CD4-positive, alpha-beta memory T cell (primary cell): ENCODE results near the gene PTPRD. TPM values are rescaled to one million over a fixed set of nuclear protein-coding genes. Genes with fewer than 3 reads are reported as not detected.

ENCODE experiments used
- CTCF ChIA-PET: fragments of 350-600 bp; sonication (Branson Sonifier 250); formaldehyde crosslinking; loops from one replicate; lab custom pipeline; 2021; ENCODE audit warnings: inconsistent platforms; ENCODE audit not compliant: partially characterized antibody; lab: Charles Lee
- POLR2A ChIA-PET: fragments of 350-600 bp; sonication (Branson Sonifier 250); formaldehyde crosslinking; loops from one replicate; lab custom pipeline; 2021; ENCODE audit not compliant: partially characterized antibody; lab: Charles Lee
- DNase-seq, 5 donors: peaks; one replicate each; pipeline versions ENCODE4 v3.0.0 to v3.0.0-alpha.2; 2020 to 2022; ENCODE audit warnings: mixed read lengths in 1 of 5
- H3K27ac ChIP-seq: one replicate; pipeline ENCODE4 v1.7.0; 2013; ENCODE audit warnings: low read depth, low read length
- H3K27me3 ChIP-seq: 2 replicates; pipeline ENCODE4 v1.7.0; 2013; ENCODE audit warnings: mild to moderate bottlenecking, low read length, moderate library complexity; ENCODE audit not compliant: insufficient read depth
- H3K36me3 ChIP-seq: 2 replicates; pipeline ENCODE4 v1.7.0; 2013; ENCODE audit warnings: mild to moderate bottlenecking, low read length, moderate library complexity; ENCODE audit not compliant: insufficient read depth
- H3K4me1 ChIP-seq: 2 replicates; pipeline ENCODE4 v1.7.0; 2013; ENCODE audit warnings: mild to moderate bottlenecking, low read length, moderate library complexity; ENCODE audit not compliant: insufficient read depth
- H3K4me3 ChIP-seq, 2 donors: one replicate each; pipeline ENCODE4 v1.7.0; 2013; ENCODE audit warnings: low read length in 2 of 2, mild to moderate bottlenecking in 1 of 2
- H3K9me3 ChIP-seq, 2 donors: one replicate each; pipeline ENCODE4 v1.7.0; 2013; ENCODE audit warnings: low read length in 2 of 2, control low read depth in 1 of 2; ENCODE audit not compliant: control insufficient read depth in 1 of 2
- H3K27ac Mint-ChIP-seq, 7 donors: one replicate each; pipeline ENCODE4 v1.8.0; 2020 to 2021; ENCODE audit warnings: mixed read lengths in 7 of 7, mild to moderate bottlenecking in 6 of 7, inconsistent platforms in 3 of 7, moderate library complexity in 3 of 7
- H3K27me3 Mint-ChIP-seq, 2 donors: one replicate each; pipeline ENCODE4 v1.8.0; 2020 to 2021; ENCODE audit warnings: mixed read lengths in 2 of 2
- H3K36me3 Mint-ChIP-seq, 2 donors: one replicate each; pipeline ENCODE4 v1.8.0; 2020 to 2021; ENCODE audit warnings: mixed read lengths in 2 of 2, inconsistent platforms in 1 of 2, mild to moderate bottlenecking in 1 of 2
- H3K4me1 Mint-ChIP-seq, 4 donors: one replicate each; pipeline ENCODE4 v1.8.0; 2020 to 2021; ENCODE audit warnings: mixed read lengths in 4 of 4, mild to moderate bottlenecking in 1 of 4
- H3K4me3 Mint-ChIP-seq, 8 donors: one replicate each; pipeline ENCODE4 v1.8.0; 2020 to 2021; ENCODE audit warnings: mixed read lengths in 8 of 8, mild to moderate bottlenecking in 7 of 8, moderate library complexity in 6 of 8, inconsistent platforms in 3 of 8
- H3K9me3 Mint-ChIP-seq, 8 donors: one replicate each; pipeline ENCODE4 v1.8.0; 2020 to 2021; ENCODE audit warnings: mixed read lengths in 8 of 8, mild to moderate bottlenecking in 5 of 8, inconsistent platforms in 3 of 8, moderate library complexity in 1 of 8
- intact Hi-C: fragments of 100-400 bp; cut with micrococcal nuclease; formaldehyde crosslinking; loops from one replicate; pipeline ENCODE4 v1.15.1; 2023
- polyA plus RNA-seq, 2 donors: library from polyadenylated mRNA; unstranded; fragments of 300-500 nt; fragmentation: Illumina TruSeq; gene quantifications; one replicate each; pipeline ENCODE4 v1.2.3, GENCODE V29; 2021
- total RNA-seq, 2 experiments: library from RNA; stranded (reverse); gene quantifications; one replicate each; pipeline ENCODE4 v1.2.3, GENCODE V29; 2021

Gene PTPRD
- total and polyA plus RNA-seq, 4 experiments from 2014 or later = not detected

- no peaks in the 10 kb centered on the region for H3K36me3 ChIP-seq
- H3K4me1 ChIP-seq = no peaks in the 10 kb centered on the region
- H3K9me3 ChIP-seq = no peaks in the 10 kb centered on the region
- no peak for DNase-seq
- Mint-ChIP-seq H3K27ac (no peak overlapping the region), H3K4me3 (no peak overlapping the region), H3K9me3 (peaks cover 0 to 1% (median 0%) of the 10 kb centered on the region in 8 donors), H3K36me3 (no peaks in the 10 kb centered on the region), H3K4me1 (no peaks in the 10 kb centered on the region), H3K27me3 (peaks cover 2 to 3% of the 10 kb centered on the region in 2 donors)
- H3K27ac ChIP-seq = no peak overlapping the region
- H3K27me3 ChIP-seq = no peaks in the 10 kb centered on the region
- intact Hi-C loops = no loop called here
- ChIA-PET CTCF (no interaction called here), POLR2A (no interaction called here)
- H3K4me3 ChIP-seq = no peak overlapping the region
These were observed 1722.1 kb downstream of the PTPRD start for GRCh38 chr9:8890695-8891094.

GRCh38 chr9:8889100-8889499 is 1723.7 kb downstream of the PTPRD start:
- H3K4me1 Mint-ChIP-seq = no peaks in the 10 kb centered on the region
- Histone ChIP-seq H3K4me3 (no peak overlapping the region), H3K27ac (no peak overlapping the region), H3K4me1 (no peaks in the 10 kb centered on the region), H3K9me3 (no peaks in the 10 kb centered on the region), H3K27me3 (no peaks in the 10 kb centered on the region), H3K36me3 (no peaks in the 10 kb centered on the region)
- H3K9me3 Mint-ChIP-seq = peaks cover 0 to 1% (median 0%) of the 10 kb centered on the region in 8 donors
- ChIA-PET POLR2A (no interaction called here), CTCF (no interaction called here)
- H3K36me3 Mint-ChIP-seq = no peaks in the 10 kb centered on the region
- no peak overlapping the region for H3K27ac Mint-ChIP-seq
- no peak overlapping the region for H3K4me3 Mint-ChIP-seq
- peaks cover 0 to 3% of the 10 kb centered on the region in 2 donors for H3K27me3 Mint-ChIP-seq
- no peak for DNase-seq
- intact Hi-C loops = no loop called here

- intact Hi-C loops = no loop called here
- Mint-ChIP-seq H3K36me3 (no peaks in the 10 kb centered on the region), H3K4me3 (no peak overlapping the region), H3K27ac (no peak overlapping the region), H3K27me3 (peaks cover 0 to 3% of the 10 kb centered on the region in 2 donors), H3K4me1 (no peaks in the 10 kb centered on the region), H3K9me3 (peaks cover 0 to 1% (median 0%) of the 10 kb centered on the region in 8 donors)
- Histone ChIP-seq H3K36me3 (no peaks in the 10 kb centered on the region), H3K4me1 (no peaks in the 10 kb centered on the region), H3K27me3 (no peaks in the 10 kb centered on the region), H3K27ac (no peak overlapping the region), H3K4me3 (no peak overlapping the region), H3K9me3 (no peaks in the 10 kb centered on the region)
- CTCF ChIA-PET = no interaction called here
- POLR2A ChIA-PET = no interaction called here
- no peak for DNase-seq
These were observed 1724.2 kb downstream of the PTPRD start for GRCh38 chr9:8888591-8888990.

GRCh38 chr9:8887369-8887768 is 1725.4 kb downstream of the PTPRD start:
- H3K27ac Mint-ChIP-seq = no peak overlapping the region
- H3K36me3 ChIP-seq = no peaks in the 10 kb centered on the region
- no peak overlapping the region for H3K4me3 ChIP-seq
- no peaks in the 10 kb centered on the region for H3K9me3 ChIP-seq
- no peaks in the 10 kb centered on the region for H3K36me3 Mint-ChIP-seq
- DNase-seq = no peak
- POLR2A ChIA-PET = no interaction called here
- H3K27me3 Mint-ChIP-seq = no peaks in the 10 kb centered on the region
- H3K27ac ChIP-seq = no peak overlapping the region
- no peaks in the 10 kb centered on the region for H3K4me1 Mint-ChIP-seq
- H3K4me3 Mint-ChIP-seq = no peak overlapping the region
- CTCF ChIA-PET = interaction anchor here (1.0 kb wide), 1 partner anchor 9 kb away, joined by 3 read pairs; no protein-coding TSS in a partner anchor
- H3K9me3 Mint-ChIP-seq = peaks cover 0 to 3% (median 0%) of the 10 kb centered on the region in 8 donors
- intact Hi-C loops = no loop called here
- H3K4me1 ChIP-seq = no peaks in the 10 kb centered on the region
- H3K27me3 ChIP-seq = no peaks in the 10 kb centered on the region

- intact Hi-C loops = no loop called here
- Histone ChIP-seq H3K27ac (no peak overlapping the region), H3K36me3 (no peaks in the 10 kb centered on the region), H3K9me3 (no peaks in the 10 kb centered on the region), H3K27me3 (no peaks in the 10 kb centered on the region), H3K4me1 (no peaks in the 10 kb centered on the region), H3K4me3 (no peak overlapping the region)
- Mint-ChIP-seq H3K9me3 (peaks cover 0 to 4% (median 0%) of the 10 kb centered on the region in 8 donors), H3K27ac (no peak overlapping the region), H3K27me3 (no peaks in the 10 kb centered on the region), H3K4me3 (no peak overlapping the region), H3K4me1 (no peaks in the 10 kb centered on the region), H3K36me3 (no peaks in the 10 kb centered on the region)
- no peak for DNase-seq
- ChIA-PET CTCF (no interaction called here), POLR2A (no interaction called here)
These were observed 1729.5 kb downstream of the PTPRD start for GRCh38 chr9:8883321-8883720.

- no peak overlapping the region for H3K27ac Mint-ChIP-seq
- Histone ChIP-seq H3K4me3 (no peak overlapping the region), H3K9me3 (no peaks in the 10 kb centered on the region), H3K27me3 (no peaks in the 10 kb centered on the region), H3K27ac (no peak overlapping the region), H3K36me3 (no peaks in the 10 kb centered on the region), H3K4me1 (no peaks in the 10 kb centered on the region)
- no peak for DNase-seq
- ChIA-PET POLR2A (no interaction called here), CTCF (no interaction called here)
- no peaks in the 10 kb centered on the region for H3K4me1 Mint-ChIP-seq
- peaks cover 0 to 4% (median 0%) of the 10 kb centered on the region in 8 donors for H3K9me3 Mint-ChIP-seq
- H3K36me3 Mint-ChIP-seq = no peaks in the 10 kb centered on the region
- intact Hi-C loops = no loop called here
- peaks cover 0 to 2% of the 10 kb centered on the region in 2 donors for H3K27me3 Mint-ChIP-seq
- H3K4me3 Mint-ChIP-seq = no peak overlapping the region
These were observed 1732.7 kb downstream of the PTPRD start for GRCh38 chr9:8880060-8880459.

GRCh38 chr9:8879284-8879683 is 1733.5 kb downstream of the PTPRD start:
- Histone ChIP-seq H3K27me3 (no peaks in the 10 kb centered on the region), H3K36me3 (no peaks in the 10 kb centered on the region), H3K9me3 (no peaks in the 10 kb centered on the region), H3K27ac (no peak overlapping the region), H3K4me3 (no peak overlapping the region), H3K4me1 (no peaks in the 10 kb centered on the region)
- intact Hi-C loops = no loop called here
- no peak overlapping the region for H3K4me3 Mint-ChIP-seq
- peaks cover 0 to 4% (median 0%) of the 10 kb centered on the region in 8 donors for H3K9me3 Mint-ChIP-seq
- no peak for DNase-seq
- ChIA-PET POLR2A (no interaction called here), CTCF (no interaction called here)
- peaks cover 0 to 2% of the 10 kb centered on the region in 2 donors for H3K27me3 Mint-ChIP-seq
- H3K4me1 Mint-ChIP-seq = no peaks in the 10 kb centered on the region
- H3K27ac Mint-ChIP-seq = no peak overlapping the region
- no peaks in the 10 kb centered on the region for H3K36me3 Mint-ChIP-seq
